Ovary (tissue), 9 donors: ENCODE results near the gene SORCS2. TPM values are rescaled to one million over a fixed set of nuclear protein-coding genes. Genes with fewer than 3 reads are reported as not detected.

ENCODE experiments used
- DNase-seq, 5 donors: peaks; one replicate each; pipeline ENCODE4 v3.0.0-alpha.2; 2019 to 2020
- H3K27ac ChIP-seq, 2 donors: fragments of 200-600 bp; one replicate each; pipeline versions ENCODE4 v1.5.1 to v1.8.0; 2019 to 2022
- H3K27me3 ChIP-seq: fragments of 200-600 bp; one replicate; pipeline ENCODE4 v1.8.0; 2022
- H3K36me3 ChIP-seq: fragments of 200-600 bp; sonication (generic); one replicate; pipeline ENCODE4 v1.5.1; 2019
- H3K4me1 ChIP-seq: one replicate; pipeline ENCODE4 v1.8.1; 2013; ENCODE audit warnings: mild to moderate bottlenecking, moderate library complexity; ENCODE audit not compliant: insufficient read depth
- H3K4me3 ChIP-seq: fragments of 200-600 bp; sonication (generic); one replicate; pipeline ENCODE4 v1.5.1; 2017
- H3K9me3 ChIP-seq, 2 donors: fragments of 200-600 bp in 1 of 2; sonication (generic) in 1 of 2; one replicate each; pipeline versions ENCODE4 v1.5.1 to v1.8.1; 2013 to 2019; ENCODE audit warnings: mild to moderate bottlenecking in 1 of 2, moderate library complexity in 1 of 2
- EP300 ChIP-seq: sonication (generic); formaldehyde crosslinking; IDR thresholded peaks from one replicate; pipeline ENCODE4 v1.6.1; 2017; ENCODE audit warnings: antibody characterized with exemption
- POLR2A ChIP-seq: fragments of 450-650 bp; IDR thresholded peaks from one replicate; pipeline ENCODE4 v1.6.1; 2017; ENCODE audit warnings: antibody characterized with exemption, mild to moderate bottlenecking, moderate library complexity
- WGBS, 3 donors: extraction: QIAGEN DNeasy Blood & Tissue Kit in 1 of 3; methylation state at CpG; one replicate each; pipeline versions ENCODE4 v1.1.5 to v1.1.7; 2013 to 2017; 5-methylcytosine and 5-hydroxymethylcytosine counted together
- intact Hi-C, 4 donors: fragments of 100-400 bp; cut with DNase I; formaldehyde crosslinking; loops; one replicate each; pipeline versions ENCODE4 v1.11.0 to v1.15.1; 2022 to 2023
- polyA plus RNA-seq, 2 donors: library from polyadenylated mRNA; stranded (reverse); fragments of 200-250 nt in 1 of 2; fragments of 350-450 nt in 1 of 2; fragmentation: Illumina TruSeq in 1 of 2; extraction: RNeasy Lipid Tissue Mini Kit (QIAGEN cat#74804) in 1 of 2; gene quantifications; one replicate each; pipeline ENCODE4 v1.2.3, GENCODE V29; 2013 to 2014
- total RNA-seq, 7 donors: library from RNA; depleted of rRNA in 2 of 7; stranded (reverse); fragments of >200 nt in 2 of 7; fragmentation: NEBNext Ultra II Directional in 3 of 7; extraction: Animal tissue kit (Norgen Biotek cat#: 25700) in 3 of 7; gene quantifications; one replicate each; pipeline versions ENCODE4 v1.1.0 to v1.2.4, GENCODE V29; 2016 to 2023
- TF ChIP-seq, protein P1 (sequence below), 3 donors: fragments of 450-650 bp in 2 of 3; fragments of 200-600 bp in 1 of 3; IDR thresholded peaks; one replicate each; pipeline versions ENCODE4 v1.5.1 to v1.8.0; 2016 to 2022; ENCODE audit warnings: antibody characterized with exemption in 3 of 3, mild to moderate bottlenecking in 1 of 3
- donor health status: DM: no; HTN: no; CAD: no; lungs with moderate emphysema.
- donor health status: DM: no; HTN: no; CAD: no.
- donor health status: Bipolar disorder and iron deficiency.
- donor health status: DM: yes; HTN: yes; CAD: no.
- donor health status: DM: no; HTN: no; CAD: no.
- donor health status: DM: yes; HTN: yes; CAD: no.

Gene SORCS2
- total and polyA plus RNA-seq, 9 donors = 0.60 to 23.9 (median 7.1) TPM

DNA sequence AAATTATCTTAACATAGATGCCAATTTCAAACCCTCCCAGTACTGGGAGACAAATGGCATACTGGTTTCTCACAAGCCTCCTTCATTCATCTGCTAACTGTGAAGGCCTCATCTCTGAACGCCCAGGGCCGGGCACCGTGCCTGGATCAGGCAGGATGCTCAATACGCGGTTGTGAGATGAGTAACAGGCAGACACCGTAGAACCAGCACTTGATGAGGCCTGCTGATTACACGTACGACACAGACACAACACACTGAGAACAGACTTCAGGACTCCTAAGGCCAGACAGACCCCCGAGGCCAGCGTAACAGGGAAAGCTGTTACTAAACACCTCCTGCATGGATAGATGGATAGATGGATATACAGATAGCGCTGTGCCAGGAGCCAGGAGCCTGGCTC lies 592.7 kb downstream of the SORCS2 start:
- peak in 2 of 5 donors; percentile 7 to 18 for DNase-seq
- TF ChIP-seq, protein P1, sequence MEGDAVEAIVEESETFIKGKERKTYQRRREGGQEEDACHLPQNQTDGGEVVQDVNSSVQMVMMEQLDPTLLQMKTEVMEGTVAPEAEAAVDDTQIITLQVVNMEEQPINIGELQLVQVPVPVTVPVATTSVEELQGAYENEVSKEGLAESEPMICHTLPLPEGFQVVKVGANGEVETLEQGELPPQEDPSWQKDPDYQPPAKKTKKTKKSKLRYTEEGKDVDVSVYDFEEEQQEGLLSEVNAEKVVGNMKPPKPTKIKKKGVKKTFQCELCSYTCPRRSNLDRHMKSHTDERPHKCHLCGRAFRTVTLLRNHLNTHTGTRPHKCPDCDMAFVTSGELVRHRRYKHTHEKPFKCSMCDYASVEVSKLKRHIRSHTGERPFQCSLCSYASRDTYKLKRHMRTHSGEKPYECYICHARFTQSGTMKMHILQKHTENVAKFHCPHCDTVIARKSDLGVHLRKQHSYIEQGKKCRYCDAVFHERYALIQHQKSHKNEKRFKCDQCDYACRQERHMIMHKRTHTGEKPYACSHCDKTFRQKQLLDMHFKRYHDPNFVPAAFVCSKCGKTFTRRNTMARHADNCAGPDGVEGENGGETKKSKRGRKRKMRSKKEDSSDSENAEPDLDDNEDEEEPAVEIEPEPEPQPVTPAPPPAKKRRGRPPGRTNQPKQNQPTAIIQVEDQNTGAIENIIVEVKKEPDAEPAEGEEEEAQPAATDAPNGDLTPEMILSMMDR (IDR thresholded peaks at IDR 0.05) = no peak
- Histone ChIP-seq H3K4me1 (peaks cover 15% of the 10 kb centered on the region), H3K36me3 (no peaks in the 10 kb centered on the region), H3K4me3 (no peak overlapping the region), H3K27ac (no peak overlapping the region), H3K27me3 (no peaks in the 10 kb centered on the region), H3K9me3 (no peaks in the 10 kb centered on the region)
- intact Hi-C loops = no loop called here
- 90 to 96% (median 93%) methylated on average over 11 of the region's 11 CpGs for WGBS, 3 donors

DNA sequence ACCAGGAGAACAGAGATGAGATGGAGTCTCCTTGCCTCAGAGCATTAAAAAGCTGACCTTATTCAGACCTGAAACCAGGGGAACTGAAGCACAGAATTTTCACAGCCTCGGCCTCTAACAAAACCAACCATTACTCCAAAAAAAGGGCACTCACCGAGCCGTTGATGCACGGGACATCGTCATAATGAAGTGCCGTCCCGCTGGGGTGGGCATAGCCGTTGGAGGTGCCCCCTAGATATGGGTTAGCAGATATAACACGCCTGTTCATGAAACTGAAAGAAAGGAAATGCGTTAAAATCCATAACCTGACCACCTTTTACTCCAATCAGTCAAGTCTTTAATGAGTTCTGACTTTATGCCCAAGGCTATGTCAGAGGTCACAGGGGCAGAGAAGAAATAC lies 593.7 kb downstream of the SORCS2 start:
- peak in 2 of 5 donors; percentile 4 to 11 for DNase-seq
- Histone ChIP-seq H3K4me3 (no peak overlapping the region), H3K9me3 (no peaks in the 10 kb centered on the region), H3K27me3 (no peaks in the 10 kb centered on the region), H3K36me3 (no peaks in the 10 kb centered on the region), H3K27ac (no peak overlapping the region), H3K4me1 (peaks cover 18% of the 10 kb centered on the region)
- intact Hi-C loops = no loop called here
- 94% methylated on average over 10 of the region's 10 CpGs for WGBS, 3 donors
- TF ChIP-seq EP300 = no peak
- TF ChIP-seq, protein P1 (IDR thresholded peaks at IDR 0.05) = no peak
- TF ChIP-seq POLR2A = no peak

DNA sequence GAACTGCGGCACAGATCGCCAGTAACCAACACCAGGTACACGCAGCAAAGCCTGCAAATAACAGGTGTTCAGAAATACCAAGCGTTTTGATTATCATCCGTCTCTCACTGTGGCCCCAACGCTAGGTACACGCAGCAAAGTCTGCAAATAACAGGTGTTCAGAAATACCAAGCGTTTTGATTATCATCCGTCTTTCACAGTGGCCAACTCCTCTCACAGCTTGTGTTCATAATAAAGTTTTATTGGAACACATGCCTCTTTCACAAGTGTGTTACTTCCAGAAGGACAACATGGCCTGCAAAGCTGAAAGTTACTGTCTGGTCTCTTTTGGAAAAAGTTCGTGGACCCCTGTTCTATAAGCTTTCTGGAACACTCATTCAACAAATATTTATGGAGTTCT lies 594.2 kb downstream of the SORCS2 start:
- peak in 2 of 5 donors; percentile 1 for DNase-seq
- 89 to 95% (median 91%) methylated on average over 10 of the region's 10 CpGs for WGBS, 3 donors
- H3K4me1 ChIP-seq = peaks cover 15% of the 10 kb centered on the region

DNA sequence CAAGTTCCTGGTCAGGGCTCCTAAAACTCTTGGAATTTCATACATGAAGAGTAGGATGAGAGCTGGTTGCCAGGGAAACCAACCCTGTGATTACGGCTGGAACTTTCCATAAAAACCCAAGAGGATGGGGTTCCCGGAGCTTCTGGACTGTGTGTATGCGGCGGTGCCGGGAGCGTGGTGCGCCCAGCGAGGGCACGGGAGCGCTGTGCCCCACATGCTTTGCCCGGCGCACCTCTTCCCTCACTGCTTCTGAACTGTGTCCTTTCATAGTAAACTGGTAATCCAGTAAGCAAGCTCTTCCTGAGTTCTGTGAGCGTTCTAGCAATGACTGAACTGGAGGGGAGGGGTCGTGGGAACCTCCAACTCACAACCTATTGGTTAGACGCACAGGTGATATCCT lies 594.7 kb downstream of the SORCS2 start:
- H3K36me3 ChIP-seq = no peaks in the 10 kb centered on the region
- intact Hi-C loops = no loop called here
- DNase-seq = peak in 2 of 5 donors; percentile 4 to 15
- H3K27ac ChIP-seq = no peak overlapping the region
- H3K4me3 ChIP-seq = no peak overlapping the region
- 92 to 95% (median 95%) methylated on average over 15 of the region's 15 CpGs for WGBS, 3 donors
- H3K4me1 ChIP-seq = peaks cover 11% of the 10 kb centered on the region
- H3K9me3 ChIP-seq = no peaks in the 10 kb centered on the region
- H3K27me3 ChIP-seq = no peaks in the 10 kb centered on the region
- TF ChIP-seq, protein P1 (IDR thresholded peaks at IDR 0.05) = no peak
- TF ChIP-seq EP300 (no peak), POLR2A (no peak)

More for the DNA sequence above, 594.2 kb downstream of the SORCS2 start:
- no peaks in the 10 kb centered on the region for H3K27me3 ChIP-seq
- intact Hi-C loops = no loop called here
- no peak overlapping the region for H3K4me3 ChIP-seq
- H3K9me3 ChIP-seq = no peaks in the 10 kb centered on the region
- no peaks in the 10 kb centered on the region for H3K36me3 ChIP-seq
- no peak overlapping the region for H3K27ac ChIP-seq
- TF ChIP-seq POLR2A (no peak), EP300 (no peak)
- TF ChIP-seq, protein P1 (IDR thresholded peaks at IDR 0.05) = no peak
